Measurements from ENCODE around the gene PHACTR1.
A peak's percentile ranks its signal among the peaks of the same experiment; 100 is the strongest.

Gene PHACTR1

DNA sequence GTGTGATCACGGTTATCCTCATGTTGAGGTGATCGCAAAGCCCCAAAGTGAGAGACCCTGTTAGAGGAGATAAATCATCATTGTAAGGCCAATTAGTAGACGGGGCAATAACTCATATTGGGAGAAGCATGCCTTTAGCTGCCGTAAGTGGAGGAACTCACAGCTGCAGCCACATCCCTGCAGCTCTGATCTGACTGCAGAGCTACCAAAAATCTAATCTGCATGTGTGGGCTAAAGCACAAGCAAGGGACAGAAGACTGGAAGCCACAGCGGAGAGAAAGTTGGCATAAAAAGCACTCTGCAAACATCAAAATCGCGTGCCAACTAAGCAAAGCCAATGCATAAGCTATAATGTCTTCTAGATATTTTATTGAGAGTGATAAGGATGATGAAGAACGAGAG, 532.0 kb downstream of the PHACTR1 start:
- DNase-seq = no peak

DNA sequence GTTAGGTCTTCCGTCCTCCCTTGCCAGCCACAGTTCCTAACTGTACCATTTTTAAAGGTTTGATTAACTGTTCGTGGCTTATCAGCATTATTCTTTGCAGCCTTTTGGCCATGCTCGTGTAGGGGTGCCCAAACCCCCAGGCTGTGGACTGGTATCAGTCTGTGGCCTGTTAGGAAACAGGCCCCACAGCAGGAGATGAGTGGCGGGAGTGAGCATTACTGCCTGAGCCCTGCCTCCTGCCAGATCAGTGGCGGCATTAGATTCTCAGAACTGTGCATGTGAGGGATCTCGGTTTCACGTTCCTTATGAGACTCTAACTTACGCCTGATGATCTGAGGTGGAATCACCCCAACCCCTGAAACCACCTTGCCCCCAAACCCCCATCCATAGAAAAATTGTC, 532.4 kb downstream of the PHACTR1 start:
- no peak for DNase-seq

DNA sequence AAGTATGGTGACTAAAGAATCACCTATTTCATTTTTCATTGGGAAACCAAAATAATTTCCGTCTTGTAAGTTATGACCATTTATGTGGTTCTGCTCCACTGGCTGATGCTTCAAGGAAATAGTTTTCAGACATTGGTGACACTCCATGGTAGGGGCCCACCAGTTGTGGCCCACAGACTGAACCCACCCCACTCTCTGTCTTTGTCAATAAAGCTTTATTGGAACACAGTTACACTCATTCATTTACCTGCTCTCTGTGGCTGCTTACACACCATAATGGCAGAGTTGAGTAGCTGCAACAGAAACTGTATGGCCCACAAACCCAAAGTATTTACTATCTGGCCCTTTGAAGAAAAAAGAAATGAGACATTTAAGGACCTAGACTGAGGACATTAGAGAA, 533.2 kb downstream of the PHACTR1 start:
- DNase-seq = no peak

DNA sequence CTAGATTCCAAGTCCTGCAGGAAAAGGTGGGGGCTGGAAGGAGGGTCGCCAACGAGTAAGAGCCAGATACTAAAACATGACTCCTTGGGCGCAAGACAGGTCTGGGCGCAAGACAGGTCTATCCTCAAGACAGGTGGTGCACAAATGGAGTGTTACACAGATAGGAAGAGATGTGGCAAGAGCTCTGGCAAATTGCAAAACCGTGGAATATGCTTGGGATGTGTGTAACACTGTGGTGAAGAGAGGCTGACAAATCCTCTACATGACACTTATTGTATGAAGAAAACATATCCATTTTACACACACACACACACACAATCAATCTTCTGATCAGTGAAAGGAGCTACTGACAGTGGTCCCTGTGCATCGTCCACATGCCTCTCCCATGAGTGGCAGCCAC, 534.1 kb downstream of the PHACTR1 start:
- no peak for DNase-seq

DNA sequence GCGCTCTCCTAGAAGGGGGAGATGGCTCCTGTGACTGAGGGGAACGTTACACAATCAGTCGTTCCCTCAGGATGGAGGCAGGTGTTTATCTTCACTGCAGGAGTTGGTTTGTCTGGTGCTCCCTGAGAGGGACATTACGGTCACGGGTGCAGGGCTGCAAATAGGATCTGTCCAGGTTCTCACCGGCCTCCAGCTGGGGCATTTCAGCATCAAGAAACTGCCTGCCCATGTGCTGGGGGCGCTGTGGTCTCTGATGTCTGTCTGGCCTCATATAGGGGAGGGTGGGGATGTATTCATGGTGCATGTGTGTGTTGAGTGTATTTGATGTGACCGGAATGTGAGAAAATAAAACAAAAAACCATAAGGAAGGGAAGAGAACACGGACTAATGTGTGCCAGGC, 534.7 kb downstream of the PHACTR1 start:
- DNase-seq = no peak

DNA sequence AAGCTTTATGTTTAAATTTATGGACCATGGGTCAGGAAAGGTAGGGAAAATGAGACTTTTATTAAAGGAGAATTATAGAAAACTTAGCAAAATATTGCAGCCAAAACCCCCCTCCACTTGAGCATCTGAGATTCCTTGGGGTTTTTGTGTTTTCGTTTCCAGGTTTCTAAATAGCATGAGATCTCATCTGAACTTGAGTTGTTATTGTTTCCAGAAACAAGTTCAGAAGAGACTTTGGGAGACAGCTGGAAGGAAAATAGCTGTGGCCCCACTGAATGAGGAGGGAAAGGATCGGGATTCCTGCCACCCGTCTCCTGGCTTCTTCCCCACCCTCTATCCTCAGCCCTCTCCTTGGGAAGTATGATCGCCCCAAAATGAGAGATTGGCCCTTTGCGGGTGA, 536.2 kb downstream of the PHACTR1 start:
- DNase-seq = no peak

DNA sequence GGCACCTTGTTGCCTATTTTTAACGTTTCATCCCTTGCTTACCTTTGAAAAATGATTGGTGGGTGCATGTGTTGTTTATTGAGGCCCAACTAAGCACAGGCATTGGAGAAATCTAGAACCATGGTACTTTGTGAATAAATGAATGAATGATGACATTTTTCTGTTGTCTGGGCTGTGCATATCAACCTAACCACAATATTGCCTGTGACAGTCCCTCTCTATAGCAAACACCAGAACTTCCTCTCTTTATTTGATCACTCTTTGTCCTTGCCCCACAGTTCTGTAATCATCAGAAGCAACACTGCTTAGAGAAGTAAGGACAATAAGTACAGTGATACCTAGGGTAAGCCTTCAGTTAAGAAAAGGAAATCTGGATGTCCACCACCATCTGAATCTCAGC, 536.7 kb downstream of the PHACTR1 start:
- DNase-seq = no peak

DNA sequence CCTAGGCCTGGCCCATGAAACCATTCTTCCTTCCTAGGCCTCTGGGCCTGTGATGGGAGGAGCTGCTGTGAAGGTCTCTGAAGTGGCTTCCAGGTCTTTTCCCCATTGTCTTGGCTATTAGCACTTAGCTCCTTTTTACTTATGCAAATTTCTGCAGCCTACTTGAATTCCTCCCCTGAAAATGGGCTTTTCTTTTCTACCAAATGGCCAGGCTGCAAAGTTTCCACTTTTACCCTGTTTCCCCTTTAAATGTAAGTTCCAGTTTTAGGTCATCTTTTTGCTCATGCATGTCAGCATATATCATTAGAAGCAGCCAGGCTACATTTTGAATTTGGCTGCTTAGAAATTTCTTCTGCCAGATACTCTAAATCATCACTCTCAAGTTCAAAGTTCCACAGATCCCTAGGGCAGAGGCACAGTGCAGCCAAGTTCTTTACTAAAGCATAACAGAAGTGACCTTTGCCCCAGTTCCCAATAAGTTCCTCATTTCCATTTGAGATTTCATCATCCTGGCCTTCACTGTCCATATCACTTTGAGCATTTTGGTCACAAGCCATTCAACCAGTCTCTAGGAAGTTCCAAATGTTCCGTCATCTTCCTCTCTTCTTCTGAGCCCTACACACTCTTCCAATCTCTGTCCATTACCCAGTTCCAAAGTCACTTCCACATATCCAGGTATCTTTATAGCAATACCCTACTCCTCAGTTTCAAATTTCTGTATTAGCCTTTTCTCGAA, 539.9 kb downstream of the PHACTR1 start:
- DNase-seq = peak; percentile 23

DNA sequence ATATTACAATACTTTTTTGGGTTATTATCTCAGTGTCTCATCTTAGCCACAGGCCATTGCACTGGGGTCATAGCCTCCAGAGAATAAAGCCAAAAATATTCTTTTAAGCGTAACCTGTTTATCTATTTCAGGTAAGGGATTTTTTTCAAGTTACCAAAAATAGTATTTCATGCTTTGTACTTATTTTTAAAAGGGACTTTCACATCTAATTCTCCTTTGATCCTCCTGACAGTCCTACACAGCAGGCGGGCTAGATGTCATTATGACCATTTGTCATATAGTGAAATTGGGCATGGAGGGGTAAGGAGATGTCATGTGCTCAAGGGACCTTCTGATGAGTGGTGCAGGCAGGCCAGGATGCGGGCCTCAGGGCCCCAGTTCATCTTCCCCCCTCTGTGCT, 542.8 kb downstream of the PHACTR1 start:
- no peak for DNase-seq

DNA sequence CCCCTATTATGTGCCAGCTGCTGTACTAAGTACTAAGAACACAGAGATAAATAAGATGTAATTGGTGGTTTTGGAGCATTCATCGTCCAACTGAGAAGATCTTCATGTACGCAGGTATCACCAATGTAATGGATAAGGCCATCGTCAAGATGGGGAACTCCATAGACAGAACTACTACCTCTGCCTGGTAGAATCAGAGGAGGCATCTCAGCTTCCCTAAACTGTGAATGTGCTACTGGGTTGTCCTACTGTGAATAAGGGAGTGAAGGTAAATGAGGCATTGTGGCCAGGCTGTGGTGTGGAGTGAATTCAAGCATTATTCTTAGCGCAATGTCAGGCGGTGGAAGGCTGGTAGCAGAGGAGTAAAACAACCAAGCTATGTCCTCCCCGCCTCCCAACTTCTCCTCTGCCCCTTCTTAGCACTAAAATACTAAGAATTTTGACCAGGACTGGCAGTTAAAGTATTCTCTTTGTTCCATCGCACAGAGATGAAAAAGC, 543.6 kb downstream of the PHACTR1 start:
- DNase-seq = no peak

DNA sequence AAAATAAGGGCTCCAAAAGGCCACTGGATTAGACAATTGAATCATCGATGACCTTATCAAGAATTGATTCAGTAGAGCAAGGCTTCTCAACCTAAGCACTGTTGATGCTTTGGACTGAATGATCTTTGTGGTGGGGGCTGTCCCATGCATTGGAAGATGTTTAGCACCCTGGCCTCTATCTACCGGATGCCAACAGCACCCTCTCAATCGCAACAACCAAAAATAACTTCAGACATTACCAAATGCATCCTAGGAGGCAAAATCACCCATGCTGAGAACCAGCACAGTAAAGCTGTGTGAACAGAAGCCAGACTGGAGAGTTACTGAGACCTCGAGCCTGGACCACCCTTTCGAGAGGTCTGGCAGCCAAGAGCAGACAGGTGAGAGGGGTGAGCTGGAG, 544.3 kb downstream of the PHACTR1 start:
- no peak for DNase-seq

DNA sequence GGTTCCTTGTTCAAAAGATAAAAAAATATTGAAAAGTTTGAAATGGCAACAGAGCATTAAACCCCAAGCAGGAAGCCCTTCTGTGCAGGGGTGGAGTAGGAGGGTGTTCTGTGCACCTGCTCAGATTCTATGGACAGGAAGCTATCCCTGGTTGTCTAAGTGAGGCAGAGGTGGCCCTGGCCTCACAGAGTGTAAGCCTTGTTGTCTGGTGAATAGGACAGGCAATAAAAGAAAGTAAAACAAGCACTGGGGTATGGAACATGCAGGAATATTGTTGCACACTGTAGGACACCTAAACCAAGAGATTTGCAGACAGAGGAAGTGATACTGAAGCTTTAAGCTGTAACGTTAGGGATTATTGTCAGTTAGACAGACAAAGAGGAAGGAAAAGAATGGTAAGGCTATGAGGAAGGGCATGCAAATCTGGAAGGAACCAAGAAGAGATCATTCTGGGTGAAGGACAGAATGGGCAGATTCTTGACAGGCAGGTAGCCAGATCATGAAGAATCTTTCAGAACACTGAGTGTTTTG, 545.0 kb downstream of the PHACTR1 start:
- peak; percentile 80 for DNase-seq

DNA sequence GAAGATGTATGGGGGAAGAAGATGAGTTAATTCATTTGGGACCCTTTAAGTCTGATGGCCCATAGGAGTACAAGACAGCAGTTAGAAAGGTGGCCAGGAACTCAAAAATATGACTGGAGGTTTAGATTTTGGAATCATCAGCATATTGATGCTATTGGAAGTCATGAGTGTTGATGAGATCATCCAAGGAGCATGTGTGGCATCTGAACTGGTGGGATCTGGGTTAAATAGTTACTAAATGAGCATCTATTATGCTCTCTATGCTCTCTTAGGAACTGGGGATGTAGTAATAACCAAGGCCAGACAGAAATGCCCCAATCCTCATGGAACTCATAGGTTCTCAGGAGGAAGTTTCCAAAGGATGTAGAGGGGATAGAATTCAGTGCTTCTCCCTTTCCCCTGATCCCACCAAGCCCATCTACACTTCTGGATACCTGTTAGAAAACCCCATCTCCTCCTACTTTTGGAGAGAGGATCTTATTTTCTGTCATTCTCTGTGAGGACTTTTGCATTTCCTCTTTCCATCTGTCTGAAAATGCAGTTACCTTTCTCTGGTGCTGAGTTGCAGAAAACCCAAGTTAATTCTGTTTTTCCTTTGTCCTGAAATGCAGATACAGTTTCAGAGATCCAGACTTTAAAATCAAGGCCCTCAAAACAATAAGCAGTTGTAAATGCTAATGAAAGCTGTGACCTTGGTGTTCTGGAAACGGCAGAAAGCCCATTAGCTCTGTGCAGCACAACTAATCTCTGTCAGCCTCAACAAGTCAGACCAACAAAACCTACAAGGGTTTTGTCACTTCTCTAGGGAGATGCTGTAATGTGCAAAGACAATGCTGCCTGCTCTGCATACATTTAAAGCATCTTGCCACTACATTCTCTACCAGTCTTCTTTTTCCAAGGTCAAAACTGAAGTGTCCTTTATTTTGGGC, 546.0 kb downstream of the PHACTR1 start:
- no peak for DNase-seq

DNA sequence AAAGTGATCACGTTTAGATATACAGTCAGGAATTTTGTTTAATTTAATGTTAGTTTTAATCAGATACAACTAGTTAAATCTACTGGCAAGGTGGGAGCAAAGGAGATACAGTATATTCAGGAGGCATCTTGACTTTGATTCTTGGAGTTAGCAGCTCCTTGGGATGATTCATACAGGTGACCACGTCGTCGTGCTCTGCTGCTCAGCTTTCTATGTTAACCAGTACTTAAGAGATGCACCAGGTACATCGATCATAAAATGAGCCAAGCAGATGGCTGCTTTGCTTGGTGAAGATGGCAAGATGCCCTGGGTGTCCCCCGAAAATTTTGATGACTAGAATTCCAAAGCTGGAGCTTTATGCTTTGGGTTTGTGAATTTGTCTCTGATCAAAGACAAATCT, 547.1 kb downstream of the PHACTR1 start:
- DNase-seq = no peak

DNA sequence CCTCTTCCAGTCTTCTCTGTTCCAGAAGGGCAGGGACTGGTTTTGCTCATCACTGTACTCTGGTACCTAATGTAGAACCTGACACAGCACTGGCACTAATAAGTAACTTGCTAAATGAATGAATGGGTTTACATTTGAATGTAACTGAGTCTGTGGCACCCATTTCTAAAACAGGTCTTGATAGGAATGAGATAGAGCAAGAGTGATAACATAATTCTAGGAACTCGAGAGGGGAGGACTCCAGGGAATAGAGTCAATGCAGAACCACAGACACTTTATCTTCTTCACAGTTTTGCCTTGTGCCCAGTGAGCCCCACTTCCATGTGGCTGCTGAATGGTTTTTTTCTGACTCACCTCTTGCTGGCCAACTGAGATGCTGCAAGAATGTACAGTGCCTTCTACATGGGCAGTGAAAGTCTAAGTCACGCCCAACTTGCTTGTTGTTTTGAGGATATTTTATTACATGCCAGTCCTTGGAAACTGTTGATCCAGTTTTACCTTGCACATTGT, 550.6 kb downstream of the PHACTR1 start:
- peak; percentile 49 for DNase-seq

DNA sequence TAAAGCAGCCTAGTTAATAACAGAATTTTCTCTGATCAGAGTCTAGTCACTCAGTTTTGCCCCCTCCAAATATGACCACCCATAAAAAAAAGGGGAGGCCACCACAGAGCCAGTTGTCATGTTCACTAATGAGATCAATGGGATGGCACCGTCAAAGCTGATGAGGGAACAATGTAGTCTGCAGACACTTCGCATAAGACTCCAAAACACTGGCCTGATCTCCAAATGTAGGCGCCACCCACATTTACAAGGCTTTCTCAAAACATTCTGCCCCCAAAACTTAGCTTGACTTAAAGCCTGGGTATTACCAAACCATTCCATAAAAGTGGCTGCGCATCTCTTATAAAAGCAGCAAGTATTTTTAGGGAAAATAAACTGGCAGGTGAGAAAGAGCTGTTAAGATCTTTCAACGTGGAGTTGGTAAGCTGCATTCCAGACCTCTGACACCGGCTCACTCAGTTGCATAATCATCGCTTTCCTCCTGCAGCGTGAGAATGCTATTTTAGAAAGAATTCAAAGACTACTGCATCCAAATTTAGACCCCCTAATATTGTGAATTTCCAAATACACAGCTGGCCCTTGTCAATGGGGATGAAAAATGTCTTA, 552.4 kb downstream of the PHACTR1 start:
- no peak for DNase-seq

DNA sequence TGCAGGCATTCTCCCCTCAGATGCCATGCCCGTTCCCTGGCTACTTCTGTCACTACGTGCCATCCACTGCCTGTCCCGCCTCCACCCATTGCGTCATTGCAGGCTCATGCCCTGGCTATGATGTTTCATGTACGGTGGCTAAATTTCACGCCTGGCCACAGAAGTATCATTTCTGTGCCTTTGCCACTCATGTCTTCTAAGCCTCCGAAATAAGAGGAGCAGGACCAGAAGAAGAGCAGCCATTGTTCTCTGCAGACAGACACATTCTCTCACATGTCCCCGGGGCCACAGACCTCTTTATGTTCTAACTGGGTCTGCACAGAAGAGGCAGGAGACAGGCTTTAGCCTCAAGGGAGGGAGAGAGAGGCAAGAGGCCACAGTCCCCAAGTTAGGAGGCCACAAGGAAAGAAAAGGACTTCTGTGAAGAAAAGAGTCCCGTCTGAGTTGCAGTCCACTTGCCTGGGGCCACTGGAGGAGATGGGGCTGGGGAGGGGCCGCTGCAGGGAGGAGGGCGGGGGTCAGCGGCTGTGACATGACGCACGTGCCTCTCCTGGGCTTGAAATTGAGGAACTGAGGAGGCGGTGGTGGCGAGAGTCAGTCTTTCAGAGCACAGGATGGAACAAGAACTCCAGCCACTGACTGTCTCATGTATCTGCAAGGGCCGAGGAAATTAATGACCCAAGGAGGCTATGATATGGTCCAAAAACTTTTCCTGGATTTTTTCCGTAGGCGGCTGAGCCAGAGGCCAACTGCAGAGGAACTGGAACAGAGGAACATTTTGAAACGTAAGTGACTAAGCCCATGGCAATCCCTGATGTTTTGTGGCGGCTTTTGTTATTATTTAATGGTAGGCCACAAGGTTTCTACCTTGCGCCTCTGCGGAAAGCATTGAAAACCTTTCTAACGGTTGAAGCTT, 555.8 kb downstream of the PHACTR1 start:
- DNase-seq = peak; percentile 68

DNA sequence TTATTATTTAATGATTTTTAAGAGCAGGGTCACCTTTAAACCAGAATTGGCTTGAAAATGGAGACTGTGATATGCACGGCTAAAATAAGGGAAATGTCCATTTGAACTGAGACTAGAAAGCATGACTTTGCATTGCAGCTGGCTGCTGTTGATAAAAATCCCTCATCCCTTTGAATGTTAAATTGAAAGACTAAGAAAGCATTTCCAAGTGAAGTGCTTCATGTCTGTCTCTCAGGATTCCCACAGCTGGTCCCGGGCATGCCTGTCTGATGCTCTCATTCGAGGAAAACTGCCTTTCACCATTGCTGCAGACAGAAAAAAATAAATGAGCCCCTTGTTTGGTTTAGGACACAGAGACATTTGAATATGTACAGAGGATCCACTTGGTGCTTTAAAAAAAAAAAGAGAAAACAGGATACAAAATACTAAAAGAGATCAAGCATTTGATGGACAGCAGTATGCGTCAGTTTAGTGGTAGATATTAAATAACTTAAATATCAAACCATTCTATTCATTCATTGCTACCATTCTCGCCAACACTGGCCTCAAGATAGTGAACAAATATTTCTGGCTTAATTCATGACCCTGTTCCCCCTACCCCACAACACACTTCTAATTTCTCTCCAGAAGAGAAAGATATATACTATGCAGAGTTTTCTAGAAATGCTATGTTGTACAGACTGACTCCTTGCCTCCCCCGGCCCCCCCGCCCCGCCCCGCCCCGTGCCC, 556.8 kb downstream of the PHACTR1 start:
- DNase-seq = no peak

DNA sequence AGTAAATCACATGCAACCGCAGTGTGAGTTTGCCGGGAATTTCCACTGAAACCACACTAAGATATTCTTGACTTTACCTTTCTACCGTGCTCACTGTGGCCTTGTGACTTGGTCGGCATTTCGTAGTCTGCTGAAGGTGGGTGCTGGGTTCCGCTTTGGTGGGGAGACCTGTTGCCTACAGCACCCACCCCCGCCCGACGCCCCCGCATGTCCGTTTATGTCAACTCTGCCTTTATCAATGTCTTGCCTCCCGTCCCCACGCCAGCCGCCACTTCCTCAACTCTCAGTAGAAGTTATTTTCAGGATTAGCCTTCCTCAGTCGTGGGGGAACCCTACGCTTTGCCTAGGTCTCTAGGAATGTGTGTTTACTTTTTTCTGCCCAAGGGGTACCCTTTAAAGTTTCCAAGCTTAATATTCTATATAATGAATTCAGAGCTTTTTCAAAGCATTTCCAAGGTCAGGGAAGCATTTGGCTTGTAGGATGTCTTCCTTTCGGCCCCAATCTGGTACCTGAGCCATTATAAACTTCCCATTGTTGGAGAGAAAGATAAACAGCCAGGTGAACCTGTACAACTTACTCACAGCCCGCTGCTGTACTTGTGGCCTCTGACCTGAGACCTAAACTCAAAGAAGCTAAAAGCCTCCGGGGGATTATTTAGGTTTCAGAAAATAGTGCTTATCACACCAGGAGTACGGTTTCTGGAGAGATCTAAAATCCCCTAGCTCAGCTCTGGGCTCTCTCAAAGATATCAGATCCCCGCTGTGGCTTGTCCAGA, 557.6 kb downstream of the PHACTR1 start:
- peak; percentile 45 for DNase-seq

DNA sequence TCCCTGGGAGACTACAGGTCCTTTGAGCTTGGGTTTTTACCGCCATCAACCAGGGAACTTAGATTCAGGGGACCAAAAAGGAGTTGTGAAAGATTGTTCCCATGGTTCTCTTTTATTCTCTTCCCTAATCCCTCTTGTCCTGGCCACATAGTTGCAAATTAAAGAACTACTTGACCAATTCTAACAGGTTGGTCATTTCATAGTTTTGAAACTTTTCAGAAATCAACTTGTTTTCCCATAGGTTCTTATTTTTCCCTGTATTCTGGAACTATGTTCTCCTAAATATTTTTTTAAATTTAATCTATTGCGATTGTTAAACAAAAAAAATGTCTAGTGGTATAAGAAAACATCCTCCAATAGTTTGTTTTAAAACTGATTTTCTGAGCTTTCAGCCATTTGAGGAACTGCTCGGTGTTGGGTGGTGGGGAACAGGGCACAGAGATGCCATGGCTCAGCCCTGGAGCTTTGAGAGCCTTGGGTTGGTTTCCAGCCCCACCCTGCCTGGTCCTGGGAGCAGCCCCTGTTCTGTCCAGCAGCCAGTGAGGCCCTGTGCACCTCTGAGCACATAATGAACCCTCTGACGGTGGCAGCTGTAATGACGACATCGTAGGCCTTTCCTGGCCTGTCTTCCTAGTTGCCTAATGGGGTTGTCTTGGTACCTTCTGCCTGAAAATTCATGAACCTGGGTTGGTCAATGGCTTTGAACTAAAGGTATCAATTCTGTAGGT, 558.3 kb downstream of the PHACTR1 start:
- DNase-seq = no peak

Data from GF-D8 (cell line).